K562 (cell line): ENCODE measurements around the gene TNFRSF19. TPM values are rescaled to one million over a fixed set of nuclear protein-coding genes. Genes with fewer than 3 reads are reported as not detected.

Experiments used
- ARID4B ChIP-seq: sonication (generic); formaldehyde crosslinking; IDR thresholded peaks from 2 replicates; pipeline ENCODE4 v1.8.0; 2022; ENCODE audit warnings: mild to moderate bottlenecking, missing genetic modification reagents
- ATF1 ChIP-seq, 2 experiments: fragments of 450-650 bp in 1 of 2; IDR thresholded peaks; 2 replicates each; pipeline ENCODE4 v1.6.1; 2016; ENCODE audit warnings: missing compliant biosample characterization in 1 of 2, missing genetic modification characterization in 1 of 2
- BHLHE40 ChIP-seq: IDR thresholded peaks from 2 replicates; pipeline ENCODE4 v1.6.1; 2011; ENCODE audit warnings: low read length, improper control_type of control experiment
- BRF1 ChIP-seq: IDR thresholded peaks from 3 replicates; pipeline ENCODE4 v1.6.1; 2011; ENCODE audit warnings: borderline replicate concordance, mild to moderate bottlenecking; ENCODE audit not compliant: insufficient read length; ENCODE audit errors: extremely low read depth
- CBX5 ChIP-seq: IDR thresholded peaks from 2 replicates; pipeline ENCODE4 v1.6.1; 2014; ENCODE audit warnings: low read depth, borderline replicate concordance
- CREBBP ChIP-seq: IDR thresholded peaks from one replicate; pipeline ENCODE4 v1.6.1; 2012; ENCODE audit warnings: low read depth, mild to moderate bottlenecking, control low read depth, inconsistent platforms, low read length
- FUS ChIP-seq: fragments of 200-400 bp; formaldehyde crosslinking; optimal IDR thresholded peaks from 2 replicates; pipeline ENCODE3; 2017; ENCODE audit warnings: low read depth, low read length
- GATAD2A ChIP-seq: fragments of 450-650 bp; IDR thresholded peaks from 2 replicates; pipeline ENCODE4 v1.6.1; 2017
- JUN ChIP-seq, 2 experiments: sonication (generic) in 1 of 2; formaldehyde crosslinking in 1 of 2; IDR thresholded peaks; 2 replicates each; pipeline versions ENCODE4 v1.6.1 to v1.8.0; 2012 to 2022; ENCODE audit warnings: borderline replicate concordance in 2 of 2, mild to moderate bottlenecking in 2 of 2, improper control_type of control experiment in 1 of 2, low read depth in 1 of 2, low read length in 1 of 2, missing genetic modification reagents in 1 of 2
- KLF1 ChIP-seq: fragments of 450-650 bp; IDR thresholded peaks from 2 replicates; pipeline ENCODE4 v1.6.1; 2016; ENCODE audit warnings: missing genetic modification characterization, missing compliant biosample characterization
- MAFF ChIP-seq: IDR thresholded peaks from 2 replicates; pipeline ENCODE4 v1.6.1; 2012; ENCODE audit warnings: low read length, improper control_type of control experiment
- PHB ChIP-seq: fragments of 250-450 bp; sonication (Bioruptor Pico); IDR thresholded peaks from 2 replicates; pipeline ENCODE4 v1.5.0; 2021
- PRMT5 ChIP-seq: sonication (generic); formaldehyde crosslinking; IDR thresholded peaks from 2 replicates; pipeline ENCODE4 v1.5.0; 2020; ENCODE audit warnings: missing genetic modification reagents
- RAD21 ChIP-seq, 2 experiments: fragments of 250-450 bp in 1 of 2; fragments of 450-650 bp in 1 of 2; sonication (Bioruptor Pico) in 1 of 2; formaldehyde crosslinking in 1 of 2; IDR thresholded peaks in 1 of 2; conservative IDR thresholded peaks in 1 of 2; 2 replicates each; pipeline versions ENCODE4 v1.4.0 to v1.8.0; 2020 to 2022; ENCODE audit warnings: mild to moderate bottlenecking in 2 of 2, moderate library complexity in 1 of 2
- SMAD4 ChIP-seq: fragments of 250-450 bp; sonication (Bioruptor Pico); conservative IDR thresholded peaks from 2 replicates; pipeline ENCODE4 v1.8.0; 2021; ENCODE audit warnings: inconsistent platforms, mild to moderate bottlenecking, moderate library complexity
- SP1 ChIP-seq: sonication (generic); formaldehyde crosslinking; IDR thresholded peaks from 2 replicates; pipeline ENCODE4 v1.8.1; 2022; ENCODE audit warnings: mild to moderate bottlenecking, missing genetic modification reagents
- TBP ChIP-seq: optimal IDR thresholded peaks from 2 replicates; pipeline ENCODE3; 2011; ENCODE audit warnings: low read depth, low read length, improper control_type of control experiment
- TCF15 ChIP-seq: fragments of 250-450 bp; sonication (Bioruptor Pico); IDR thresholded peaks from 2 replicates; pipeline ENCODE4 v1.8.0; 2022; ENCODE audit warnings: moderate library complexity, mild to moderate bottlenecking, inconsistent platforms
- TFAP4 ChIP-seq: sonication (generic); formaldehyde crosslinking; IDR thresholded peaks from 2 replicates; pipeline ENCODE4 v1.8.0; 2022; ENCODE audit warnings: missing genetic modification reagents, mild to moderate bottlenecking, moderate library complexity, borderline replicate concordance
- ZBED1 ChIP-seq: IDR thresholded peaks from 2 replicates; pipeline ENCODE4 v1.6.1; 2014
- ZC3H8 ChIP-seq: fragments of 450-650 bp; IDR thresholded peaks from 2 replicates; pipeline ENCODE4 v1.6.1; 2017
- ZNF445 ChIP-seq: fragments of 250-450 bp; sonication (Bioruptor Pico); IDR thresholded peaks from 2 replicates; pipeline ENCODE4 v1.4.0; 2020; ENCODE audit warnings: low read depth, mild to moderate bottlenecking, moderate library complexity
- ZNF707 ChIP-seq: fragments of 250-450 bp; sonication (Bioruptor Pico); conservative IDR thresholded peaks from 2 replicates; pipeline ENCODE4 v1.8.0; 2022; ENCODE audit warnings: inconsistent platforms, mild to moderate bottlenecking, moderate library complexity
- polyA plus RNA-seq, 8 experiments: library from polyadenylated mRNA; depleted of rRNA in 4 of 8; stranded (reverse) in 5 of 8; unstranded in 3 of 8; fragments of >200 nt; fragmentation: Nextera tagmentation in 2 of 8; fragmentation: Illumina TruSeq in 1 of 8; extraction: Ambion mirVana in 2 of 8; extraction: Trizol in 1 of 8; gene quantifications; 2 replicates each; pipeline versions ENCODE4 v1.2.1 to v1.2.3, GENCODE V29; 2011 to 2014; ENCODE audit warnings: inconsistent platforms in 1 of 8, missing spikeins in 1 of 8
- total RNA-seq, 7 experiments: library from RNA; depleted of rRNA in 6 of 7; stranded (reverse); fragments of >200 nt in 6 of 7; fragmentation: Illumina TruSeq in 2 of 7; extraction: Trizol in 2 of 7; gene quantifications; 2 replicates each; pipeline versions ENCODE4 v1.2.1 to v1.2.3, GENCODE V29; 2011 to 2021; ENCODE audit warnings: low replicate concordance in 1 of 7

TNFRSF19 gene
- total and polyA plus RNA-seq, 9 of the 15 experiments (the other 6 are each of a cell fraction or from before 2014, with no cell fraction given), result 0.01 to 0.07 TPM; not detected in 7

GRCh38 chr13:23578411-23579071, 8.3 kb downstream of the TNFRSF19 start (continued):
- TF ChIP-seq ARID4B (CRISPR knock-in tag), result 0 out of 2 replicates have a peak, but pooled peaks have one; percentile 5
- no peak for TF ChIP-seq MAFF
- no peak for TF ChIP-seq TBP
- TF ChIP-seq ZNF707 (CRISPR knock-in tag), result no peak
- TF ChIP-seq FUS, result no peak
- TF ChIP-seq BRF1, result no peak
- no peak for TF ChIP-seq TCF15 (CRISPR knock-in tag)
- no peak for TF ChIP-seq ATF1 (CRISPR knock-in tag; IDR thresholded peaks at IDR 0.05)
- TF ChIP-seq ATF1 (tag; IDR thresholded peaks at IDR 0.05), result 0 out of 2 replicates have a peak, but pooled peaks have one; percentile 43
- no peak for TF ChIP-seq ZBED1
- no peak for TF ChIP-seq SP1
- TF ChIP-seq PRMT5, result no peak
- no peak for TF ChIP-seq CREBBP
- TF ChIP-seq ZC3H8, result no peak
- TF ChIP-seq BHLHE40, result peak; percentile 41; the same call in 1 of the 2 replicates
- TF ChIP-seq SMAD4, result 0 out of 2 replicates have a peak, but pooled peaks have one; percentile 44
- TF ChIP-seq JUN (IDR thresholded peaks at IDR 0.05; ENCODE audit: borderline replicate concordance, low read depth, low read length), result no peak
- TF ChIP-seq JUN (CRISPR knock-in tag; IDR thresholded peaks at IDR 0.05; ENCODE audit: borderline replicate concordance), result no peak
- TF ChIP-seq PHB (CRISPR knock-in tag), result no peak
- TF ChIP-seq GATAD2A, result no peak
- no peak for TF ChIP-seq CBX5
- peak in 1 of 2 experiments; percentile 21; a peak in 1 of 4 replicates for TF ChIP-seq RAD21 (CRISPR knock-in tag; conservative IDR thresholded peaks at IDR 0.05 in 1 of 2, IDR thresholded peaks at IDR 0.05 in 1 of 2)
- TF ChIP-seq ZNF445 (CRISPR knock-in tag), result no peak
- 0 out of 2 replicates have a peak, but pooled peaks have one; percentile 44 for TF ChIP-seq KLF1 (tag)
- TF ChIP-seq TFAP4 (CRISPR knock-in tag), result peak; percentile 89
